AG04449 (cell line): ENCODE measurements around the gene PGAP6.

ENCODE experiments used
- CTCF ChIA-PET: fragments of 350-600 bp; formaldehyde crosslinking; extraction: SDS; loops from one replicate; lab custom pipeline; 2021; ENCODE audit warnings: antibody characterized with exemption; lab: Yijun Ruan, JAX
- POLR2A ChIA-PET: fragments of 400-600, 350-600 bp; formaldehyde crosslinking; extraction: SDS; loops from one replicate; lab custom pipeline; 2020; ENCODE audit warnings: antibody characterized with exemption, inconsistent platforms; lab: Yijun Ruan, JAX
- DNase-seq: peaks from one replicate; pipeline ENCODE4 v3.0.0-alpha.2; 2010; ENCODE audit warnings: low read depth, low spot score
- H3K4me3 ChIP-seq: 2 replicates; pipeline ENCODE4 v1.5.1; 2011; ENCODE audit warnings: low read depth, mild to moderate bottlenecking, control low read depth, low read length
- TF ChIP-seq, protein P1 (sequence below): IDR thresholded peaks from one replicate; pipeline ENCODE4 v1.5.1; 2011; ENCODE audit warnings: mild to moderate bottlenecking, moderate library complexity, low read length, control low read depth, inconsistent platforms; ENCODE audit not compliant: insufficient read depth; ENCODE audit errors: missing control alignments

The PGAP6 gene

GRCh38 chr16:386641-387156 is 4.9 kb upstream of the PGAP6 start:
- TF ChIP-seq, protein P1, sequence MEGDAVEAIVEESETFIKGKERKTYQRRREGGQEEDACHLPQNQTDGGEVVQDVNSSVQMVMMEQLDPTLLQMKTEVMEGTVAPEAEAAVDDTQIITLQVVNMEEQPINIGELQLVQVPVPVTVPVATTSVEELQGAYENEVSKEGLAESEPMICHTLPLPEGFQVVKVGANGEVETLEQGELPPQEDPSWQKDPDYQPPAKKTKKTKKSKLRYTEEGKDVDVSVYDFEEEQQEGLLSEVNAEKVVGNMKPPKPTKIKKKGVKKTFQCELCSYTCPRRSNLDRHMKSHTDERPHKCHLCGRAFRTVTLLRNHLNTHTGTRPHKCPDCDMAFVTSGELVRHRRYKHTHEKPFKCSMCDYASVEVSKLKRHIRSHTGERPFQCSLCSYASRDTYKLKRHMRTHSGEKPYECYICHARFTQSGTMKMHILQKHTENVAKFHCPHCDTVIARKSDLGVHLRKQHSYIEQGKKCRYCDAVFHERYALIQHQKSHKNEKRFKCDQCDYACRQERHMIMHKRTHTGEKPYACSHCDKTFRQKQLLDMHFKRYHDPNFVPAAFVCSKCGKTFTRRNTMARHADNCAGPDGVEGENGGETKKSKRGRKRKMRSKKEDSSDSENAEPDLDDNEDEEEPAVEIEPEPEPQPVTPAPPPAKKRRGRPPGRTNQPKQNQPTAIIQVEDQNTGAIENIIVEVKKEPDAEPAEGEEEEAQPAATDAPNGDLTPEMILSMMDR = no peak
- H3K4me3 ChIP-seq = no peak overlapping the region
- no peak for DNase-seq
- CTCF ChIA-PET = interaction anchor here (0.6 to 0.8 kb wide), 3 partner anchors 71 to 310 kb away, joined by 3 read pairs; no protein-coding TSS in a partner anchor
- POLR2A ChIA-PET = interaction anchor here (0.6 to 1.0 kb wide), 2 partner anchors 9 to 139 kb away, joined by 3 to 4 read pairs; no protein-coding TSS in a partner anchor

GRCh38 chr16:383326-384051 is 1.7 kb upstream of the PGAP6 start:
- ChIA-PET CTCF (interaction anchor here (1.2 kb wide), 1 partner anchor 9 kb away, joined by 6 read pairs; no protein-coding TSS in a partner anchor), POLR2A (interaction anchor here (0.6 kb wide), 1 partner anchor 38 kb away, joined by 3 read pairs; no protein-coding TSS in a partner anchor)
- no peak overlapping the region for H3K4me3 ChIP-seq
- TF ChIP-seq, protein P1 = no peak
- no peak for DNase-seq

DNA sequence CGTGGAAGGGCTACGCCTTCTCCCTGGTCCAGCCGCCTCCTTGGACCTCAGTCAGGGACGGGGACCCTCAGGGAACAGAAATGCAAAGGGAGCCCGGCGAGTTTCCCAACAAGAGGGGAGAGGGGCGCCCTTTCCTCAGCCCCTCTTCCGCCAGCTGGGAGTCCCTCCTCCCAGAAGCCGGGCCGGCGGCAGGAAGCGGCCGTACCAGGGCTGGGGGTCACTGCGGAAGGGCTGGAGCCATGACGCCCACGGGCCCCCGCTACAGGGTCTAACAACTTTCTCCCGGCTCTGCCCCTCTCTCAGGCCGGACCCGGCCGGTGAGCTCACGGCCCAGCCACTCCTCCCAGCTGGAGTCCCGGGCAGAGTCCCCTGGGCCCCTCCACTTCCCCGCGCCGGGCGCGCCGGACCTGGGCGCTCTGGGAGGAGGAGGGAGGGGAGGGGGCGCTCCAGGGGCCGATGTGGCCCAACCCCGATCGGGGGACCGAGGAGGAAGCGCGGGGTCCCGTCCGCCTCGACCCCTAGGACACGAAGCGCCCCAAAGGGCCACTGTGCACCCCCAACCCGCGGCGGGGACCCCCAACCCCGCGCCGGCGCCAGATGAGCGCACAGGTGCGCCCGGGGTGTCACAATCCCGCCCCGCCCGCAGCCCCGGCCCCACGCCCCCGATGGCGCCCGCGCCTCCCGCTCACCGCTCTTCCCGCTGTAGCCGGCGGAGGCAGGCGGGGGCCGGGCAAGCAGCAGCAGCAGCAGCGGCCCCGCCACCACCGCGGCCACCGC is 578 bp downstream of the PGAP6 start:
- POLR2A ChIA-PET = no interaction called here
- CTCF ChIA-PET = no interaction called here
- TF ChIP-seq, protein P1 = no peak
- no peak for DNase-seq
- peak overlapping the region; percentile 70 for H3K4me3 ChIP-seq

GRCh38 chr16:380762-381011 is 1.1 kb downstream of the PGAP6 start:
- TF ChIP-seq, protein P1 = no peak
- ChIA-PET POLR2A (no interaction called here), CTCF (no interaction called here)
- DNase-seq = no peak
- H3K4me3 ChIP-seq = peak overlapping the region; percentile 70

- H3K4me3 ChIP-seq = peak overlapping the region; percentile 70
- TF ChIP-seq, protein P1 = no peak
- CTCF ChIA-PET = interaction anchor here (0.9 kb wide), 1 partner anchor 140 kb away, joined by 3 read pairs; no protein-coding TSS in a partner anchor
- POLR2A ChIA-PET = no interaction called here
- no peak for DNase-seq
These were observed 1.6 kb downstream of the PGAP6 start for GRCh38 chr16:379961-380761.
